Muscle of leg (tissue), 11 donors: Measurements from ENCODE around the gene RPS6KA2. TPM values are rescaled to one million over a fixed set of nuclear protein-coding genes. Genes with fewer than 3 reads are reported as not detected.

Source experiments
- DNase-seq: peaks from one replicate; pipeline ENCODE4 v3.0.0; 2013
- H3K27ac ChIP-seq: one replicate; pipeline ENCODE4 v1.5.1; 2013; ENCODE audit warnings: mild to moderate bottlenecking, low read length, control low read depth
- H3K27me3 ChIP-seq: one replicate; pipeline ENCODE4 v1.6.1; 2013; ENCODE audit warnings: low read length; ENCODE audit not compliant: control insufficient read depth, insufficient read depth
- H3K36me3 ChIP-seq: one replicate; pipeline ENCODE4 v1.6.1; 2013; ENCODE audit warnings: low read length; ENCODE audit not compliant: control insufficient read depth, insufficient read depth
- H3K4me1 ChIP-seq: one replicate; pipeline ENCODE4 v1.6.1; 2013; ENCODE audit warnings: low read length; ENCODE audit not compliant: control insufficient read depth, insufficient read depth
- H3K4me3 ChIP-seq: one replicate; pipeline ENCODE4 v1.5.1; 2013; ENCODE audit warnings: low read length, control low read depth
- H3K9me3 ChIP-seq: replicated peaks from 2 replicates; pipeline ENCODE4 v1.6.1; 2013; ENCODE audit warnings: low read depth, low read length; ENCODE audit not compliant: control insufficient read depth
- WGBS: methylation state at CpG from one replicate; pipeline ENCODE4 v1.1.5; 2013; ENCODE audit warnings: missing lambda C conversion rate; ENCODE audit not compliant: insufficient coverage; 5-methylcytosine and 5-hydroxymethylcytosine counted together
- polyA plus RNA-seq, 8 donors: library from polyadenylated mRNA; unstranded; fragments of 120-200 nt; gene quantifications; one replicate each; pipeline versions ENCODE4 v1.2.1 to v1.2.3, GENCODE V29; 2013; ENCODE audit warnings: inconsistent platforms in 1 of 8, low replicate concordance in 1 of 8; ENCODE audit not compliant: insufficient read length in 8 of 8, insufficient read depth in 1 of 8
- total RNA-seq: library from RNA; stranded (reverse); fragments of 120-200 nt; gene quantifications from one replicate; pipeline ENCODE4 v1.2.4, GENCODE V29; 2013

RPS6KA2 gene
- total and polyA plus RNA-seq, 9 donors: 15.4 to 29.2 (median 24.6) TPM

- no peaks in the 10 kb centered on the region for H3K36me3 ChIP-seq
- H3K27me3 ChIP-seq: no peaks in the 10 kb centered on the region
- H3K4me3 ChIP-seq: no peak overlapping the region
- no peaks in the 10 kb centered on the region for H3K4me1 ChIP-seq
- peaks cover 6% of the 10 kb centered on the region for H3K9me3 ChIP-seq
- WGBS: 60% methylated on average over 8 of the region's 9 CpGs
- DNase-seq: no peak
- no peak overlapping the region for H3K27ac ChIP-seq
These were observed 19.7 kb upstream of the RPS6KA2 start for GRCh38 chr6:166646716-166647115.

- H3K4me3 ChIP-seq: no peak overlapping the region
- no peaks in the 10 kb centered on the region for H3K36me3 ChIP-seq
- no peak for DNase-seq
- H3K27me3 ChIP-seq: no peaks in the 10 kb centered on the region
- no peak overlapping the region for H3K27ac ChIP-seq
- H3K4me1 ChIP-seq: no peaks in the 10 kb centered on the region
- H3K9me3 ChIP-seq: peaks cover 6% of the 10 kb centered on the region
- WGBS: 52% methylated on average over 8 of the region's 8 CpGs
These were observed 18.8 kb upstream of the RPS6KA2 start for GRCh38 chr6:166645896-166646295.

- WGBS: no CpG with 5 or more reads among the region's 1 CpG
- H3K27me3 ChIP-seq: no peaks in the 10 kb centered on the region
- H3K4me3 ChIP-seq: no peak overlapping the region
- H3K4me1 ChIP-seq: peaks cover 5% of the 10 kb centered on the region
- DNase-seq: no peak
- no peak overlapping the region for H3K27ac ChIP-seq
- H3K36me3 ChIP-seq: no peaks in the 10 kb centered on the region
- H3K9me3 ChIP-seq: peaks cover 6% of the 10 kb centered on the region
These were observed 17.6 kb upstream of the RPS6KA2 start for GRCh38 chr6:166644681-166645080.

- peaks cover 7% of the 10 kb centered on the region for H3K4me1 ChIP-seq
- H3K4me3 ChIP-seq: no peak overlapping the region
- 80% methylated on average over 2 of the region's 7 CpGs for WGBS
- no peak for DNase-seq
- no peaks in the 10 kb centered on the region for H3K36me3 ChIP-seq
- H3K27ac ChIP-seq: no peak overlapping the region
- H3K27me3 ChIP-seq: no peaks in the 10 kb centered on the region
- peaks cover 6% of the 10 kb centered on the region for H3K9me3 ChIP-seq
These were observed 17.0 kb upstream of the RPS6KA2 start for GRCh38 chr6:166643891-166644590.

- WGBS: 95% methylated on average over 3 of the region's 3 CpGs
- DNase-seq: no peak
- no peak overlapping the region for H3K27ac ChIP-seq
- H3K4me1 ChIP-seq: peaks cover 10% of the 10 kb centered on the region
- H3K27me3 ChIP-seq: no peaks in the 10 kb centered on the region
- no peaks in the 10 kb centered on the region for H3K36me3 ChIP-seq
- peaks cover 6% of the 10 kb centered on the region for H3K9me3 ChIP-seq
- no peak overlapping the region for H3K4me3 ChIP-seq
These were observed 15.6 kb upstream of the RPS6KA2 start for GRCh38 chr6:166642646-166643045.

GRCh38 chr6:166640342-166641043, 13.4 kb upstream of the RPS6KA2 start:
- Histone ChIP-seq H3K9me3 (peaks cover 6% of the 10 kb centered on the region), H3K4me1 (peaks cover 25% of the 10 kb centered on the region), H3K27ac (peak overlapping the region; percentile 76), H3K27me3 (no peaks in the 10 kb centered on the region), H3K4me3 (no peak overlapping the region), H3K36me3 (no peaks in the 10 kb centered on the region)
- 50% methylated on average over 17 of the region's 19 CpGs for WGBS
- DNase-seq: no peak

- WGBS: no CpG with 5 or more reads among the region's 6 CpGs
- no peak for DNase-seq
- Histone ChIP-seq H3K27ac (peak overlapping the region; percentile 76), H3K9me3 (peaks cover 6% of the 10 kb centered on the region), H3K4me3 (no peak overlapping the region), H3K36me3 (no peaks in the 10 kb centered on the region), H3K4me1 (peaks cover 25% of the 10 kb centered on the region), H3K27me3 (no peaks in the 10 kb centered on the region)
These were observed 12.9 kb upstream of the RPS6KA2 start for GRCh38 chr6:166639921-166640320.

GRCh38 chr6:166638573-166638964, 11.5 kb upstream of the RPS6KA2 start:
- peaks cover 25% of the 10 kb centered on the region for H3K4me1 ChIP-seq
- WGBS: 76% methylated on average over 5 of the region's 7 CpGs

GRCh38 chr6:166637812-166638572, 10.9 kb upstream of the RPS6KA2 start:
- no peaks in the 10 kb centered on the region for H3K36me3 ChIP-seq
- H3K9me3 ChIP-seq: no peaks in the 10 kb centered on the region
- 88% methylated on average over 27 of the region's 29 CpGs for WGBS
- DNase-seq: no peak
- H3K27ac ChIP-seq: no peak overlapping the region
- H3K4me3 ChIP-seq: no peak overlapping the region
- H3K27me3 ChIP-seq: no peaks in the 10 kb centered on the region
- H3K4me1 ChIP-seq: peaks cover 27% of the 10 kb centered on the region

More at GRCh38 chr6:166638573-166638964, 11.5 kb upstream of the RPS6KA2 start:
- no peak for DNase-seq
- Histone ChIP-seq H3K27me3 (no peaks in the 10 kb centered on the region), H3K36me3 (no peaks in the 10 kb centered on the region), H3K27ac (no peak overlapping the region), H3K9me3 (peaks cover 1% of the 10 kb centered on the region), H3K4me3 (no peak overlapping the region)

GRCh38 chr6:166636934-166637333, 9.9 kb upstream of the RPS6KA2 start:
- H3K27ac ChIP-seq: peak overlapping the region; percentile 7
- H3K4me3 ChIP-seq: no peak overlapping the region
- 58% methylated on average over 2 of the region's 10 CpGs for WGBS
- no peaks in the 10 kb centered on the region for H3K27me3 ChIP-seq
- peaks cover 27% of the 10 kb centered on the region for H3K4me1 ChIP-seq
- DNase-seq: no peak
- H3K9me3 ChIP-seq: no peaks in the 10 kb centered on the region
- no peaks in the 10 kb centered on the region for H3K36me3 ChIP-seq
